PC-9 (cell line): ENCODE measurements around the gene PLAAT4. TPM values are rescaled to one million over a fixed set of nuclear protein-coding genes. Genes with fewer than 3 reads are reported as not detected.

Experiments used
- BruUV-seq: library from RNA; stranded (reverse); fragments of 400-500 nt; replicated peaks from 2 replicates; lab custom pipeline; 2021; lab: Mats Ljungman, UMichigan
- CTCF ChIA-PET: fragments of 300-600 bp; sonication (Branson Sonifier 250); formaldehyde crosslinking; loops from one replicate; lab custom pipeline; 2022; ENCODE audit warnings: antibody characterized with exemption; lab: Charles Lee
- POLR2A ChIA-PET: fragments of 300-600 bp; sonication (Branson Sonifier 250); formaldehyde crosslinking; loops from one replicate; lab custom pipeline; 2022; ENCODE audit warnings: antibody characterized with exemption; ENCODE audit not compliant: unreplicated experiment; lab: Charles Lee
- DNase-seq, 2 experiments: peaks; one replicate each; pipeline versions ENCODE4 v3.0.0 to v3.0.0-alpha.2; 2015 to 2022; ENCODE audit warnings: mixed read lengths in 1 of 2
- H2AFZ ChIP-seq: fragments of 200-600 bp; sonication (generic); 2 replicates; pipeline ENCODE4 v1.8.1; 2017; ENCODE audit warnings: antibody characterized with exemption
- H3F3A ChIP-seq: fragments of 200-600 bp; sonication (generic); 2 replicates; pipeline ENCODE4 v1.8.1; 2017; ENCODE audit warnings: antibody characterized with exemption, mild to moderate bottlenecking, low read depth; ENCODE audit not compliant: insufficient read depth
- H3K27ac ChIP-seq: fragments of 200-600 bp; sonication (generic); 2 replicates; pipeline ENCODE4 v1.6.1; 2016; ENCODE audit warnings: mixed run types
- H3K27me3 ChIP-seq: fragments of 200-600 bp; sonication (generic); 2 replicates; pipeline ENCODE4 v1.6.1; 2016; ENCODE audit warnings: low read depth, mixed run types; ENCODE audit not compliant: insufficient read depth
- H3K36me3 ChIP-seq: fragments of 200-600 bp; sonication (generic); 2 replicates; pipeline ENCODE4 v1.6.1; 2016; ENCODE audit warnings: low read depth, mixed run types
- H3K4me1 ChIP-seq: fragments of 200-600 bp; sonication (generic); replicated peaks from 2 replicates; pipeline ENCODE4 v1.6.1; 2016; ENCODE audit warnings: mixed run types; ENCODE audit not compliant: insufficient read depth
- H3K4me2 ChIP-seq: fragments of 200-600 bp; sonication (generic); 2 replicates; pipeline ENCODE4 v1.6.1; 2017; ENCODE audit warnings: mixed run types
- H3K4me3 ChIP-seq: fragments of 200-600 bp; sonication (generic); 2 replicates; pipeline ENCODE4 v1.6.1; 2016; ENCODE audit warnings: mixed run types
- H3K79me2 ChIP-seq: fragments of 200-600 bp; sonication (generic); 2 replicates; pipeline ENCODE4 v1.6.1; 2017; ENCODE audit warnings: low read depth, mixed run types
- H3K9me2 ChIP-seq: fragments of 200-600 bp; sonication (generic); 2 replicates; pipeline ENCODE4 v1.8.1; 2017; ENCODE audit warnings: mild to moderate bottlenecking; ENCODE audit not compliant: insufficient read depth
- H3K9me3 ChIP-seq: fragments of 200-600 bp; sonication (generic); 2 replicates; pipeline ENCODE4 v1.8.1; 2016; ENCODE audit warnings: low read depth; ENCODE audit not compliant: insufficient read depth
- H4K20me1 ChIP-seq: fragments of 200-600 bp; sonication (generic); 2 replicates; pipeline ENCODE4 v1.8.1; 2017; ENCODE audit not compliant: insufficient read depth
- CTCF ChIP-seq: fragments of 200-600 bp; sonication (generic); conservative IDR thresholded peaks from 2 replicates; pipeline ENCODE4 v1.6.1; 2017; ENCODE audit warnings: mixed run types, antibody characterized with exemption, mild to moderate bottlenecking, moderate library complexity
- EZH2 ChIP-seq: fragments of 200-600 bp; sonication (generic); IDR thresholded peaks from 2 replicates; pipeline ENCODE4 v1.8.0; 2017; ENCODE audit warnings: antibody characterized with exemption, low read depth
- intact Hi-C: fragments of 100-400 bp; cut with micrococcal nuclease; formaldehyde crosslinking; loops from one replicate; pipeline ENCODE4 v1.10.0; 2022; ENCODE audit not compliant: unreplicated experiment
- total RNA-seq: library from RNA; stranded (reverse); gene quantifications from 2 replicates; pipeline ENCODE4 v1.2.3, GENCODE V29; 2021

Gene PLAAT4
- total RNA-seq, 1 experiment from 2014 or later: 64.6 TPM

- H3K79me2 ChIP-seq: no peaks in the 10 kb centered on the region
- no peaks in the 10 kb centered on the region for H4K20me1 ChIP-seq
- ChIA-PET CTCF (interaction anchor here (0.5 to 1.2 kb wide), 4 partner anchors 8 to 693 kb away, joined by 3 to 5 read pairs (median 4); no protein-coding TSS in a partner anchor), POLR2A (interaction anchor here (0.6 to 0.7 kb wide), 2 partner anchors 34 to 90 kb away, joined by 3 to 6 read pairs; no protein-coding TSS in a partner anchor)
- H3F3A ChIP-seq: peaks cover 5% of the 10 kb centered on the region
- peak overlapping the region; percentile 45; the same call in 1 of the 2 replicates for H3K4me2 ChIP-seq
- no peak overlapping the region for H2AFZ ChIP-seq
- no peaks in the 10 kb centered on the region for H3K9me3 ChIP-seq
- BruUV-seq: no TSS peak
- no peaks in the 10 kb centered on the region for H3K27me3 ChIP-seq
- H3K27ac ChIP-seq: no peak overlapping the region
- TF ChIP-seq EZH2 (no peak), CTCF (no peak)
- H3K4me1 ChIP-seq: peaks cover 40% of the 10 kb centered on the region
- no peak for DNase-seq
- no peak overlapping the region for H3K4me3 ChIP-seq
- intact Hi-C loops: no loop called here
- H3K36me3 ChIP-seq: no peaks in the 10 kb centered on the region
- no peaks in the 10 kb centered on the region for H3K9me2 ChIP-seq
These were observed 3.7 kb upstream of the PLAAT4 start for GRCh38 chr11:63532799-63533475.

- Histone ChIP-seq H3K27ac (no peak overlapping the region), H4K20me1 (no peaks in the 10 kb centered on the region), H3K4me3 (no peak overlapping the region), H3K4me1 (peaks cover 40% of the 10 kb centered on the region), H3K9me3 (no peaks in the 10 kb centered on the region), H3K36me3 (no peaks in the 10 kb centered on the region), H2AFZ (no peak overlapping the region; the same call in 1 of the 2 replicates), H3K4me2 (peak overlapping the region; percentile 12), H3K27me3 (no peaks in the 10 kb centered on the region), H3F3A (peaks cover 5% of the 10 kb centered on the region), H3K9me2 (no peaks in the 10 kb centered on the region), H3K79me2 (no peaks in the 10 kb centered on the region)
- ChIA-PET POLR2A (interaction anchor here (0.5 kb wide), 1 partner anchor 412 kb away, joined by 3 read pairs; no protein-coding TSS in a partner anchor), CTCF (no interaction called here)
- peak in 1 of 2 experiments; percentile 44 for DNase-seq
- no TSS peak for BruUV-seq
- no peak for TF ChIP-seq EZH2
- intact Hi-C loops: no loop called here
These were observed 2.5 kb upstream of the PLAAT4 start for GRCh38 chr11:63534076-63534475.

- peaks cover 5% of the 10 kb centered on the region for H3F3A ChIP-seq
- H3K4me2 ChIP-seq: no peak overlapping the region
- H3K27ac ChIP-seq: no peak overlapping the region
- no peaks in the 10 kb centered on the region for H3K9me3 ChIP-seq
- BruUV-seq: no TSS peak
- ChIA-PET POLR2A (no interaction called here), CTCF (no interaction called here)
- intact Hi-C loops: no loop called here
- H3K4me3 ChIP-seq: no peak overlapping the region
- DNase-seq: no peak
- peaks cover 40% of the 10 kb centered on the region for H3K4me1 ChIP-seq
- no peaks in the 10 kb centered on the region for H4K20me1 ChIP-seq
- no peaks in the 10 kb centered on the region for H3K79me2 ChIP-seq
- no peak overlapping the region for H2AFZ ChIP-seq
- no peaks in the 10 kb centered on the region for H3K36me3 ChIP-seq
- TF ChIP-seq CTCF (no peak), EZH2 (no peak)
- H3K27me3 ChIP-seq: no peaks in the 10 kb centered on the region
- H3K9me2 ChIP-seq: no peaks in the 10 kb centered on the region
These were observed 1.6 kb upstream of the PLAAT4 start for GRCh38 chr11:63534895-63535461.
